HG02571 (cell line): ENCODE measurements around the gene SLFNL1.

Source experiments
- ATAC-seq: cut with Tn5 transposase; IDR thresholded peaks from one replicate; pipeline ENCODE4 v1.9.1; 2021; ENCODE audit warnings: mild to moderate bottlenecking, moderate library complexity; ENCODE audit not compliant: unreplicated experiment

Gene SLFNL1

DNA sequence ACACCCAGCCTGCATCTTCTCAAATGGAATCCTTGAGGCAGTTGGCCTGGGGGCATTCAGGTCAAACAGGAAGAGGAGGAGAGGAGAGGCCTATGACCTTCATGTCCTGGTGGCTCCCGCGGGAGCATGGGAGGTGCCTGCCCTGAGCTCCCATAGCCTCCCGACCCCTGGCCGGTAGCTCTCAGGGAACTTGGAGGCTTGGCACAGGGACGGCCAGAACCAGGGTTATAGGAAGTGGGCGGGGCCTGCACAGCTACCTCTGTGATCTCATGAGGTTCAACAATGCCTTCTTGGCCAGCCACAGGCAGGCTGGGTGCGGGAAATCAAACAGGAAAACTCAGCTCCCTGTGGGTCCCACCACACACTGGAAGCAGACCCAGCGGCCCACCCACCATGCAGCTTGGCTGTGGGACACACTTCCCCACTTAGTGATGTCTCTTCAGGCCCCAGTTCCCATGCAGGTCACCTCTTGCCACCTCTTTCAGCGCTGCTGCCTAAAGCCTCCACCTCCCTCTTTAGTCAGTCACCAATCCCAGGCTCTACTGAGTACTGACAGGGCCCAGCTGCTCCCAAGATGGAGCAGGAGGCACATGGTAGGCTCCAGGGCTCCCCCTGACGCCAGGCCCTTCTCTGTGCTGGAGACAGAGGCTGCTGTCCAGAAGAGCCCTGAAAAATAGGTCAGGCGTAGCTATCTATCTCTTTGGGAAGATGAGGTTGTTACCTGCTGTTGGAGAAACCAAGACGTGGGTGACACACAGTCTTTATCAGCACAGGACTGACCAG is at the start of gene SLFNL1:
SLFNL1 (minus strand) TSS at position 200 of the 783 bp plus-strand sequence. CDS start 1,065 bp downstream, outside the sequence.
- no peak for ATAC-seq

GRCh38 chr1:41056907-41057306 is 35.4 kb upstream of the SLFNL1 start:
- ATAC-seq: no peak

DNA sequence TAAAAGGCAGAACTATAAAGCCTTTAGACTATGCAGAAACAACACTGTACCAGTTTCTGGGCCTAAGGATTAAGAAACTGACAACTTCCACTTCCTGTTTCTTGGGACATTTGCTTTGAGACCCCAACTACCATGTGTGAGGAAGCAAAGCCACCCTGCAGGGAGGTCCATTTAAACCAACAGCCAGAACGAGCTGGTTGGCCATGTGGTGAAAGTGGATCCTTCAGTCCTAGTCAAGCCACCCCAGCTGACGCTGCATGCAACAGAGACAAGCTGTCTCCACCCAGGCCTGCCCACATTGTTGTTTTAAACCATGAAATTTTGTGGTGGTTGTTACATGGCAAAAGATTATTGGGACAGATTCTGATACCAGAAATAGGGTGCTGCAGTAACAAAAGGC is 31.8 kb upstream of the SLFNL1 start:
- no peak for ATAC-seq

GRCh38 chr1:41051022-41051421 is 29.5 kb upstream of the SLFNL1 start:
- no peak for ATAC-seq

GRCh38 chr1:41048540-41048939 is 27.0 kb upstream of the SLFNL1 start:
- no peak for ATAC-seq

DNA sequence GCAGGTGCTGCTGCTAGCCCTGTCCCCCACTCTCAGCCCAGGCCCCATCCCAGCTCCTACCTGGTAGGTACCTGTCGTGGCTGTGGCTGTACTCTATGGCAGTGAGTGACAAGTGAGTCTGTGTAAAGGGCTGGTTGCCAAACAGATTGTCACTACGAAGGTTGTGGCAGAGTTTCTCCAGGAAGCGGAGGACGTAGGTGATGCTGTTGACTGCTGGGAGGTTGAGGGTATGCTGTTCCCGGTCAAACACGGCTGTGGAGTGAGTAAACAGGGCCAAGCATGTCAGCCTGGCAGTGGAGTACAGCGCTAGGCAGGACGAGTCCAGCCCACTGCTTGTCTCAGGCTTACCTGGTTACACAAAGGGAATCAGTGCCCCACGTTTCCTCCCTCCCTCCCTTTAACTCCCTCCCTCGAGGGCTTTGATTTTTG is 24.8 kb upstream of the SLFNL1 start:
- ATAC-seq: no peak

GRCh38 chr1:41045740-41046139 is 24.2 kb upstream of the SLFNL1 start:
- no peak for ATAC-seq

- ATAC-seq: no peak
These were observed 22.7 kb upstream of the SLFNL1 start for GRCh38 chr1:41044187-41044586.

DNA sequence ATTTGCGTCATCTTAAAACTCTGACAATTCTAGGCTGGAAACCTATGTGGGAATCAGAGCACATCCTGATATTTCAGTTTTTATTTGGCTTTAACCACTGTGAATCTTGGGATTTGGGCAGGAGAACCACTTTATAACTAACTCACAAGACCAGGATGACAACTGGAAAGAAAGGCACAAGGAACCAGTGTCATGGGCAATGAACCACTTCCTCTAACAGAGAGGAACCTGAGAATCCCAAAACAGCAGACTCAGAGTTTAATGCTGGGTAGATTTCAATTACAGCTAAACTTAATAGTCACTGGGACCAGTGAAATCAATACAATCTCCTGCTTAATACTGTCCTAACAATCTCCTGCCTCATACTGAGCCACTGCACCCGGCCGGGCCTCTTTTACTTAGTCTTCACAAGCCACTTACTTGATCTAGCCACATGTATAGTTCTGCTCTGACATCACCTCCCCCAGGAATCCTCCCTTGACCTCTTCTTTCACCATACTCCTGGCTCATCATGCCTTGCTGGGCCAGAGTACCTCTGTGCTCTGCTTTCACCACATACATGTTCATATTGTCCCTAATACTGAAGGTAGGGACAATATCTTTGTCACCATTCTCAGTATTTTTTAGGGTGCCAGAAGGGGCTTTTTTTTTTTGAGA is 20.2 kb upstream of the SLFNL1 start:
- ATAC-seq: no peak

DNA sequence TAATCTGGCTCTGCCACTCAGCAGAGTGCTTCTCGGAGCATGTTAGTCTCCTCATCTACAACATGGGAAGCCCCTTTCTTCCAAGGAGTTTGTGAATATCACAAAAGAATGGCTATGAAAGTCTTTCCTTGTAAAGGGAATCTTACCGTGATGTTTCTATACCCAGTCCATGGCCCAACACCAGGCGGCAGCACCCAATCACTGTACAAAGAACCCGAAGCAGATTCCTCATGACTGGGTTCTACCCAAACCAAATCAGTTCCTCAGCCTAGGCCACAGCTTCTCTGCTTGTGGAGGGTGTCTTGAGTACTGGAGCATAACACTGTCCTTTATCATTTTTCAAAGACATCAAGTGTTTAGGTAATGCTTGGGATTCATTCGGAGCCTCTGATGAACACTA is 16.6 kb upstream of the SLFNL1 start:
- ATAC-seq: no peak

DNA sequence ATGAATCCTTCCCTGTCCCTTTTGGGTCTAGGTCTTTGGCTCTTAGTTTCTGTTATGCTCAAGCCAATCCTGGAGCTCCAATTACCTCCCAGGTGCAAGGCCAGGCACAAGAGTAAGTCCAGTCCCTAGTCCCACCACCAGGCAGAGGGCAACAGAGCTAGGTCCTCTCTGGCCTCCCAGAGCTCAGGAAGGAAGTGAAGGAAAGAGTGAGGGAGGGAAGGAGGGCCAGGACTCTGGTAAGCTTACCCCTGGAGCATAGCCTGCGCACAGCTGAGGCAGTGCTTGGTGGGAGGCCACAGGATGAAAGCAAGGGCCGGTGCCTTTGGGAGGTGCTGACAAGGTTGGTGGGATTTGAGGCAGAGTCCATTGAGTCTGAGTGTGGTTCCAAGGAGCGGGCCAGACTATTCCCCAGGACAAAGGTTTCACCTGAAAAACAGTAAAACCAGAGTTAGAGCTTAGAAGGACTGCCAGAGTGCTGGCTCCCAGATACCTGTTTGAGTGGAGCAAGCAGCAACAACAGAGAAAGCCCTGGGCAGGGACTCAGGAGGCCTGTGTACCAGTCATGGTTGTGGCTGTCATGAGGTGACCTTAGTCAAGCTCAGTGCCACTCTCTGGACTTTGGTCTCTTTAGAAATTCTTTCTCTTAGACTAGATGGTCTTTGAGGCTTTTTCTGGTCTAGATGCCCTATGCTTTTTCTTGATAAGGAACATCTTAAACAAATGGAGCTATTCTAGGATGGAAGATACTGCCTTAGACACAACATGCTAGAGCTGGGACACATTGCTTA is 15.8 kb upstream of the SLFNL1 start:
- no peak for ATAC-seq

- ATAC-seq: no peak
These were observed 11.7 kb upstream of the SLFNL1 start for GRCh38 chr1:41033272-41033671.

- ATAC-seq: no peak
These were observed 10.6 kb upstream of the SLFNL1 start for GRCh38 chr1:41032147-41032546.

GRCh38 chr1:41030872-41031616 is 9.5 kb upstream of the SLFNL1 start:
- ATAC-seq: no peak

DNA sequence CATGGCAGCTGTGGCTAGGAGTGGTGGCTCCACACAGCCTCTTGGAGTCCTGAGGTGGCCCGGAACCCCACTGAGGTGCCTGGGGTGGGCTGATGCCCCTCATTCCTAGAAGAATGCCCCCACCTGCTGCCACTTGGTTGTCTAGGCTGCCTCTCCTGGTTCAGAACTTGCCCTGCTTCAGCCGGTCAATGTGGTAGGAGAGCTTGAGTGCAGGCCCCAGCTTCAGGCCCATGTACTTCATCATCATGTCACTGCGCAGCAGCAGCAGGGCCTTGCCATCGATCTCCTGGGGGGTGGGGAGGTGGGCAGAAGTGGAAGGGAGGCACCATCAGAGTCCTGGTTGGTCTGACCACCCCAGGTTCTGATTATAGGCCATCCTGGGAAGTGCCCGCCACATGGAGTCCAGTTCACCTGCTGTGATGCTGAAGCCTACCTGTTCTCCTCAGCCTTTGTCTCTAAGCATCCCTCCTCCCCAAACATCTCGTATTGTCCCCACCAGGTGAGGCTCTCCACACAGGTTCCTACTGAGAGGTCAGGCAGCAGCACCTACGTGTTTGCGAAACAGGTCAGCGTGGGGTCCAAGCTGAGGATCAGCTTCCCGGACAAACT is 6.6 kb upstream of the SLFNL1 start:
- no peak for ATAC-seq

DNA sequence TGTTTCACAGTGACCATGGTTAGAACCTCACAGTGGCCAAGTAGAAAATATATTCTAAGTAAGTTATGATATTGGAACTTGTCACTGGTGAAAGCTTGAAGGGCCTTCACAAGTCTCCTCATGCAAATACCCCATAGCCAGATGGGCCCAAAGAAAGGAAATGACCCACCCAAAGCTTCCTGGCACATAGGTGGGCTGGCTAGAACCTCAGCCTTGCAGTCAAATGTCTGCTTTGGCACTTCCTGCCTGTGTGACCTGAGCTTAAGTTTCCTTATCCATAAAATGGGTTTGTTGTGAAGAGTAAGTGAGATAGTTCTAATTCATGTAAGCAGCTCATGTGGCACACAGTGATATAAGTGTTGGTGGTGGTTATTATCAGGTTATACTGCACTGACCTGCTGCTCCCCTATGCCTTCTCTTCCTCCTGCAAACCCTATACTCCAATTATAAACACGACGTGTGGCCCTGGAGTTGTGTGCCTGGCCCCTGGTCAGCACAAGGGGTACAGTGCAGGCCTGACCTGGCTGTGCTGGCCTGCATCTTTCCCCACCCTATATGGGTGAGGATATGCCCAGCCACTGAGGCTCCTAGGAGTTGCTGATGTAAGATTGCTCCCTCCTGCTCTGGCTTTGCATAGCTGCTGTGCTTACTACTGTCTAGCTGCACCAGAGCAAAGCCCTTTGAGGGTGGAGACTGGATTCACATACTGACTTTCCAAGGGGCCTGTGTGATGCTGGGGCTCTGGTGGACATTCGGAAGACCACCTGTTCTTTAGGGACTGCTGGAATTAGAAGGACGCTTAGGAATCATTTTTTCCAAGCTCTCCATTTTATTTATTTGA is 4.7 kb upstream of the SLFNL1 start:
- no peak for ATAC-seq

GRCh38 chr1:41024953-41025352 is 3.4 kb upstream of the SLFNL1 start:
- ATAC-seq: no peak

- ATAC-seq: no peak
These were observed 1.9 kb upstream of the SLFNL1 start for GRCh38 chr1:41023279-41023990.

GRCh38 chr1:41022424-41022823 is 899 bp upstream of the SLFNL1 start:
- ATAC-seq: no peak
